ENCODE measurements around the gene AGAP1.

AGAP1 gene

DNA sequence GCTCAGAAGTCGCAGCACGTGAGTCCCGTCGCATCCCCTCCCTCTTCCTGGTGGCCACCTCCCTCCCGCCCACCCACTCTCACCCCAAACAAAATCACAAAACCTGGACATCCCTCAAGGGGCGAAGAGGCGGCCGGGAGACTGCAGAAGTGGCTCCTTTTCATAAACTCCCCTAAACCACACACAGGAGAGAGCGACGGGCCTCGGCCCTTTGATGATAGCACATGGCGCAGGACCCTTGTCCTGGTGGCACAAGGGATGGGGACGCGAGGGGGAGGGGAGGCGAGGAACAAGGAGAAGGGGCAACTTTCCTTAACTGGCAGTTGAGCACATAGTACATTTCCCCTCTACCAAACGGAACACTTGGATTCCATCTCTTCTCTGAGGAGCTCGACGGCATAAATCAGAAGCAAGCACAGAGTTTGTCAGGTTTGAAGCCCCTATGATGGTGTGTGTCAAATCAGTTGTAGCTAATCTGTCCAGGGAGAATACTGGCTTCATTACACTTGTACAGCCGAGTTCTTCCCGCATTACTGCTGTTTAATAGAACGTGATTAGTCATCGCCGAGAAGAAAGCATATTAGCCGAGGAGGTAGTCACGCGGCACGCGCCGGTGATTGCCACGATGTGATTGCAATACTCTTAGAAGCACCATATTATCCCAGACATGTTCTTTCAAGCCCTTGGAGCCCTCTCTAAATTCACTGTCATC, 630.5 kb downstream of the AGAP1 start:
- TF ChIP-seq, protein P1, sequence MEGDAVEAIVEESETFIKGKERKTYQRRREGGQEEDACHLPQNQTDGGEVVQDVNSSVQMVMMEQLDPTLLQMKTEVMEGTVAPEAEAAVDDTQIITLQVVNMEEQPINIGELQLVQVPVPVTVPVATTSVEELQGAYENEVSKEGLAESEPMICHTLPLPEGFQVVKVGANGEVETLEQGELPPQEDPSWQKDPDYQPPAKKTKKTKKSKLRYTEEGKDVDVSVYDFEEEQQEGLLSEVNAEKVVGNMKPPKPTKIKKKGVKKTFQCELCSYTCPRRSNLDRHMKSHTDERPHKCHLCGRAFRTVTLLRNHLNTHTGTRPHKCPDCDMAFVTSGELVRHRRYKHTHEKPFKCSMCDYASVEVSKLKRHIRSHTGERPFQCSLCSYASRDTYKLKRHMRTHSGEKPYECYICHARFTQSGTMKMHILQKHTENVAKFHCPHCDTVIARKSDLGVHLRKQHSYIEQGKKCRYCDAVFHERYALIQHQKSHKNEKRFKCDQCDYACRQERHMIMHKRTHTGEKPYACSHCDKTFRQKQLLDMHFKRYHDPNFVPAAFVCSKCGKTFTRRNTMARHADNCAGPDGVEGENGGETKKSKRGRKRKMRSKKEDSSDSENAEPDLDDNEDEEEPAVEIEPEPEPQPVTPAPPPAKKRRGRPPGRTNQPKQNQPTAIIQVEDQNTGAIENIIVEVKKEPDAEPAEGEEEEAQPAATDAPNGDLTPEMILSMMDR (conservative IDR thresholded peaks at IDR 0.05; ENCODE audit: low read depth, low read length), result no peak
- DNase-seq (ENCODE audit: low read depth), result no peak
- no peak overlapping the region for H3K4me3 ChIP-seq (ENCODE audit: low read depth, low read length)

DNA sequence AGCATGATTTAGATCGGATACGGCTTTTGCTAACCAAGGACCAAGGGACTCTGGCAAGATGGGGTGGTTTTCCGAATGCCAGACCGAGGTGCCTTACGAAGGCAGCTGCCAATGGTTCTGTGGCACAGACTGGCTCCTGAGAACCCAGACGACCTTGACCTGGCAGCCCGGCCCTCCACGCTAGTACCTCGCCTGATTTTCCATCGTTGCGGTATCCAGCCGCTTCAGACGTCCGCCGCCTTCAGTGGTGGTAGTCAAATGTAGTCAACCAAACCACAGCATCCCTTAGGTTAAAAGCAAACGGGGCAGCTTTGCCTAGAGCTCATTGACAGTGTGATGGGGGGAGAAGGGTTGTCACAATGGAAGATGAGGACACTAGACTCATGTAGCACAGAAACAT, 631.7 kb downstream of the AGAP1 start:
- H3K4me3 ChIP-seq (ENCODE audit: low read depth, low read length), result no peak overlapping the region
- TF ChIP-seq, protein P1 (conservative IDR thresholded peaks at IDR 0.05; ENCODE audit: low read depth, low read length), result no peak
- DNase-seq (ENCODE audit: low read depth), result no peak

DNA sequence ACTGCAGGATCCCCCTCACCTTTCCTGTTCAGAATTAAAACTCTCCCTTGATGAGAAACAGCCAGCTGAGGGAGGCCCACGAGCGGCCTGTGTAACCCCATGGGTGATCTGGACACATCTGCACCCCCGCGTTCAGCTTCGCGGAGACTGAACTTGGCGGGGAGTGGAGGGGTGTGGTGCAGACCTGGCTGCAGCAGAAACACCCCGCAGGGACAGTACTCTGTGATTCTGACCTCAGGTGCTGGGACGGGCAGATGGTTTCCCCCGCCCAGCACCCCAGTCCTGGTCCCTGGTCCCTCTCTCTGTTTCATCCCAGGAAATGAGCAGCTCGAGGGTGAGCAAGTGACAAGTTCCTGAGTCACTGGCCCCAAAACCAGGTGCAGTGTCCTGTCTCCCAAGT, 633.2 kb downstream of the AGAP1 start:
- no peak for DNase-seq (ENCODE audit: low read depth)
- TF ChIP-seq, protein P1 (conservative IDR thresholded peaks at IDR 0.05; ENCODE audit: low read depth, low read length), result no peak
- H3K4me3 ChIP-seq (ENCODE audit: low read depth, low read length), result no peak overlapping the region

DNA sequence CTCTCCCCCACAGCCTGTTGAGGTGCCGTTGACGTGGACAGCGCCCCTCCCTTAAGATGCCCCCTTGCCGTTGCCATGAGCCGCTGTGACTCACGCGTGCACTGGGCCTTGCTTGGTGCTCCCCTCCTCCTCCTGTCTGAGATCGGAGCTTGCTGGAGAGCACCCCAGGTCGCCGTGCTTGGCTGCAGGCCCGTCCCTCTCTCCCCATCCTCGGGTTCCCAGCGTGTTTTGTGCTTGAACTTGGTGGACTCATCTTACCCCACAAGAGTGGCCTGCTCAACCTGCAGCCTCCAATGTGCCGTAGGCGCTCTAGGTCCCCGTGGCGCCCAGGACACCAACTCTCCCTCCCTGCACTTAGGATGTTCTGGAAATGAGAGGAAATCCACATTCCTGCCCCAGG, 634.5 kb downstream of the AGAP1 start:
- no peak for DNase-seq (ENCODE audit: low read depth)
- H3K4me3 ChIP-seq (ENCODE audit: low read depth, low read length), result no peak overlapping the region
- TF ChIP-seq, protein P1 (conservative IDR thresholded peaks at IDR 0.05; ENCODE audit: low read depth, low read length), result no peak

DNA sequence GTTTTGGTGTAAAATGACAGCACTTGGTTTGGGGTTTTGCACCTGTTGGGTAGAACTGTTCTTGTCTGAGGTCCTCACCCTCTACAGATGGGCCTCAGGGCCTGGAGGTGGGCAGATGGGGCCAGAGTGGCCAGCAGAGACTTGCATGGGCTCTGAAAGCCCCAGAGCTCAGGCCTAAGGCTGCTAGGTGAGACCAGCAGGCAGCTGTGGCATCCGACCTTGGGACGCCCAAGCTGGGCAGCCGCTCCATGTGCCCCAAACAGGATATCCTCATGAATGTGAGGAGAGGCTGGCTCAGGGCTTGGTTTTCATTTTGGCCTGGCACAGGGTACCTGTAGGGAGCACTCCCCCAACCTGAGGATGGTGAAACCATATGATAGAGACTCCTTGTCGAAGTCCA, 636.1 kb downstream of the AGAP1 start:
- no peak for DNase-seq (ENCODE audit: low read depth)
- TF ChIP-seq, protein P1 (conservative IDR thresholded peaks at IDR 0.05; ENCODE audit: low read depth, low read length), result no peak
- no peak overlapping the region for H3K4me3 ChIP-seq (ENCODE audit: low read depth, low read length)

DNA sequence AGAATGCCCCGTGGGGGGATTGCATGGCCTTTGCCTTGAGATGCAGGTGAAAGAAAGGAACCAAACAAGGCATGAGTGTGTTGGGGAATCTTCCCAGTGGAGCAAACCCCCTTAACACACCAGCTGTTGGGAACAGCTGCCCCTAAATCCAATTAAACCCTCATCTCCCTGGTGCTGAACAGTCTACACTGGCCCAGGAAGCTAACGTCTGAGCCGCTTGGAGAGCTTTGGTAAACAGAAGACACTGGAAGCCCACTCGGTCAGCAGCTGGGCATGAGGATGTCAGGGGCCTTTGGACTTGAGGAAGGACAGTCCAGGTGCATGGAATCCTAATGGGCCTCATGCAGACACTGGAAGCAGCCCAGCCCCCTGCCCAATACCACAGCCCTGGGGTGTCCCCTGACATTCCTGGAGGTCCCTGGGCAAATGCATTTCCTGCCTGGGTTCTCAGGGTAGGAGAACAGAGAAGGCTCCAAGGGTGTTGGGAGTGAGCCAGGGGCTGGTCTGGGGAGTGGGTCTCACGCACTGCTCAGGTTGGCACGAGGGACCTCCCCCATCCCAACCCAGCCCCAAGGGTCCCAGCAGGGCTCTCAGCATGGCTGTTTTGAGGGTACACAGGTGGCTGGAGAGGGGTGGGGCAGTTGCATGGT, 636.6 kb downstream of the AGAP1 start:
- TF ChIP-seq, protein P1 (conservative IDR thresholded peaks at IDR 0.05; ENCODE audit: low read depth, low read length), result no peak
- H3K4me3 ChIP-seq (ENCODE audit: low read depth, low read length), result no peak overlapping the region
- no peak for DNase-seq (ENCODE audit: low read depth)
